Right lobe of liver (tissue), 4 donors: Measurements from ENCODE around the gene LPAR3.

Experiments
- CTCF ChIP-seq, 4 donors: fragments of 200-600 bp in 3 of 4; fragments of 450-650 bp in 1 of 4; IDR thresholded peaks; one replicate each; pipeline versions ENCODE4 v1.5.1 to v1.8.0; 2016 to 2022; ENCODE audit warnings: antibody characterized with exemption in 4 of 4, mild to moderate bottlenecking in 2 of 4
- POLR2A ChIP-seq: fragments of 450-650 bp; IDR thresholded peaks from one replicate; pipeline ENCODE4 v1.6.1; 2017; ENCODE audit warnings: antibody characterized with exemption, mild to moderate bottlenecking
- donor health status: DM: no; HTN: no; CAD: no.
- donor health status: DM: no; HTN: no; CAD: no.
- donor health status: DM: no; HTN: yes; CAD: no.

- TF ChIP-seq CTCF (IDR thresholded peaks at IDR 0.05) (no peak), POLR2A (no peak)
These were observed 37.3 kb upstream of the LPAR3 start for GRCh38 chr1:84930329-84930728.
